A549 (cell line): ENCODE data around the gene FOXI2. TPM values are rescaled to one million over a fixed set of nuclear protein-coding genes. Genes with fewer than 3 reads are reported as not detected.

Source experiments
- ATAC-seq, 2 experiments: fragments of 200-7000 bp in 1 of 2; fragments of >200 bp in 1 of 2; cut with Nextera tagmentation in 1 of 2; cut with Tn5 transposase in 1 of 2; 3 replicates each; pipeline versions ENCODE4 v1.8.0 to v1.9.1; 2018 to 2020; ENCODE audit warnings: mild to moderate bottlenecking in 1 of 2, moderate library complexity in 1 of 2
- CTCF ChIA-PET: fragments of 300-600 bp; sonication (Branson Sonifier 250); formaldehyde crosslinking; extraction: SDS; loops from one replicate; lab custom pipeline; 2021; ENCODE audit warnings: antibody characterized with exemption, inconsistent platforms; lab: Yijun Ruan, JAX
- POLR2A ChIA-PET: fragments of 350-600 bp; formaldehyde crosslinking; extraction: SDS; loops from one replicate; lab custom pipeline; 2021; ENCODE audit warnings: antibody characterized with exemption, inconsistent platforms; lab: Yijun Ruan, JAX
- DNase-seq, 2 experiments: peaks; one replicate each; pipeline versions ENCODE4 v3.0.0 to v3.0.0-alpha.2; 2011 to 2016; ENCODE audit warnings: low read depth in 1 of 2, low spot score in 1 of 2
- FAIRE-seq: peaks from 2 replicates; lab custom pipeline; 2011; peaks lifted over from hg19 to GRCh38; lab: Jason Lieb, UNC
- H3K27ac ChIP-seq, 2 experiments: fragments of >200 bp; sonication (Bioruptor Twin); formaldehyde crosslinking; 3 replicates each; pipeline ENCODE4 v1.5.1; 2016 to 2017
- H3K4me1 ChIP-seq: fragments of >200 bp; sonication (Bioruptor Twin); formaldehyde crosslinking; 3 replicates; pipeline ENCODE4 v1.6.1; 2016
- H3K4me2 ChIP-seq: fragments of >200 bp; sonication (Bioruptor Twin); formaldehyde crosslinking; 3 replicates; pipeline ENCODE4 v1.6.1; 2016
- H3K4me3 ChIP-seq: fragments of >200 bp; sonication (Bioruptor Twin); formaldehyde crosslinking; 3 replicates; pipeline ENCODE4 v1.5.1; 2016
- H3K9me3 ChIP-seq: fragments of >200 bp; sonication (Bioruptor Twin); formaldehyde crosslinking; 3 replicates; pipeline ENCODE4 v1.6.1; 2016
- ATOH8 ChIP-seq: fragments of 250-450 bp; sonication (Bioruptor Pico); IDR thresholded peaks from 2 replicates; pipeline ENCODE4 v1.5.0; 2020; ENCODE audit warnings: low read depth, mild to moderate bottlenecking, moderate library complexity
- CBX2 ChIP-seq: fragments of 200-600 bp; sonication (generic); IDR thresholded peaks from 2 replicates; pipeline ENCODE4 v1.6.1; 2016; ENCODE audit warnings: low read depth, mild to moderate bottlenecking, borderline replicate concordance
- CHD2 ChIP-seq: fragments of 150-350 bp; IDR thresholded peaks from 2 replicates; pipeline ENCODE4 v1.6.1; 2014; ENCODE audit warnings: low read length; ENCODE audit not compliant: partially characterized antibody
- CHD4 ChIP-seq: fragments of 200-600 bp; sonication (generic); IDR thresholded peaks from 2 replicates; pipeline ENCODE4 v1.6.1; 2016; ENCODE audit warnings: antibody characterized with exemption, mild to moderate bottlenecking, borderline replicate concordance
- E2F6 ChIP-seq: IDR thresholded peaks from 2 replicates; pipeline ENCODE4 v1.6.1; 2012; ENCODE audit warnings: low read depth, borderline replicate concordance
- FOSL2 ChIP-seq, 2 experiments: fragments of 450-650 bp in 1 of 2; fragments of >200 bp in 1 of 2; sonication (Bioruptor Twin) in 1 of 2; formaldehyde crosslinking; IDR thresholded peaks; 2 replicates each; pipeline versions ENCODE4 v1.5.0 to v1.6.1; 2016 to 2020; ENCODE audit warnings: mild to moderate bottlenecking in 1 of 2, moderate library complexity in 1 of 2
- HOXA7 ChIP-seq: fragments of 250-450 bp; sonication (Bioruptor Pico); IDR thresholded peaks from 2 replicates; pipeline ENCODE4 v1.5.0; 2020; ENCODE audit warnings: mild to moderate bottlenecking, moderate library complexity
- MAX ChIP-seq: IDR thresholded peaks from 2 replicates; pipeline ENCODE4 v1.6.1; 2012
- MAZ ChIP-seq: fragments of 150-350 bp; IDR thresholded peaks from 2 replicates; pipeline ENCODE4 v1.6.1; 2014; ENCODE audit warnings: antibody characterized with exemption, low read depth, low read length, borderline replicate concordance
- MYC ChIP-seq: IDR thresholded peaks from 2 replicates; pipeline ENCODE4 v1.6.1; 2012; ENCODE audit warnings: mild to moderate bottlenecking, inconsistent platforms, low read length, improper control_type of control experiment, borderline replicate concordance
- POLR2AphosphoS2 ChIP-seq: conservative IDR thresholded peaks from 2 replicates; pipeline ENCODE4 v1.6.1; 2012; ENCODE audit warnings: low read length, improper control_type of control experiment, inconsistent platforms
- RAD21 ChIP-seq, 2 experiments: fragments of >200 bp in 1 of 2; sonication (Bioruptor Twin) in 1 of 2; formaldehyde crosslinking in 1 of 2; IDR thresholded peaks in 1 of 2; conservative IDR thresholded peaks in 1 of 2; 2 replicates in 1 of 2; 3 replicates in 1 of 2; pipeline ENCODE4 v1.6.1; 2012 to 2018; ENCODE audit warnings: inconsistent platforms in 1 of 2
- RARB ChIP-seq: fragments of 250-450 bp; sonication (Bioruptor Pico); IDR thresholded peaks from 2 replicates; pipeline ENCODE4 v1.8.0; 2021; ENCODE audit warnings: mild to moderate bottlenecking, moderate library complexity
- RCOR1 ChIP-seq: fragments of 150-350 bp; IDR thresholded peaks from 2 replicates; pipeline ENCODE4 v1.6.1; 2014; ENCODE audit warnings: antibody characterized with exemption, low read length, low read depth
- RFX5 ChIP-seq: fragments of 450-650 bp; IDR thresholded peaks from 2 replicates; pipeline ENCODE4 v1.7.1; 2014; ENCODE audit warnings: antibody characterized with exemption, mild to moderate bottlenecking, moderate library complexity
- SMC3 ChIP-seq: fragments of >200 bp; sonication (Bioruptor Twin); formaldehyde crosslinking; IDR thresholded peaks from 3 replicates; pipeline ENCODE4 v1.6.1; 2018; ENCODE audit warnings: inconsistent platforms
- TFCP2L1 ChIP-seq: fragments of 250-450 bp; sonication (Bioruptor Pico); IDR thresholded peaks from 2 replicates; pipeline ENCODE4 v1.5.0; 2021; ENCODE audit warnings: mild to moderate bottlenecking
- TP53 ChIP-seq: fragments of 250-450 bp; sonication (Bioruptor Pico); IDR thresholded peaks from 2 replicates; pipeline ENCODE4 v1.5.0; 2021; ENCODE audit warnings: mild to moderate bottlenecking, moderate library complexity
- ZC3H11A ChIP-seq: fragments of 450-650 bp; IDR thresholded peaks from 2 replicates; pipeline ENCODE4 v1.6.1; 2014; ENCODE audit warnings: antibody characterized with exemption, mild to moderate bottlenecking
- ZFP36 ChIP-seq: fragments of 450-650 bp; IDR thresholded peaks from 2 replicates; pipeline ENCODE4 v1.6.1; 2014; ENCODE audit warnings: borderline replicate concordance; ENCODE audit not compliant: partially characterized antibody
- ZNF302 ChIP-seq: fragments of 250-450 bp; sonication (Bioruptor Pico); IDR thresholded peaks from 2 replicates; pipeline ENCODE4 v1.9.0; 2021; ENCODE audit warnings: inconsistent platforms, mild to moderate bottlenecking, moderate library complexity
- ZSCAN20 ChIP-seq: fragments of 250-450 bp; sonication (Bioruptor Pico); IDR thresholded peaks from 2 replicates; pipeline ENCODE4 v1.8.0; 2022; ENCODE audit warnings: mild to moderate bottlenecking, moderate library complexity
- WGBS: methylation state at CpG from one replicate; pipeline ENCODE4 v1.1.6; 2017; ENCODE audit errors: missing lambda C conversion rate; 5-methylcytosine and 5-hydroxymethylcytosine counted together
- polyA plus RNA-seq, 4 experiments: library from polyadenylated mRNA; depleted of rRNA in 3 of 4; stranded (reverse); fragments of >200 nt; fragmentation: RNase III in 1 of 4; extraction: RNeasy Plus Mini Kit Qiagen cat#74134 plus additional on column Dnase treatment in 1 of 4; gene quantifications; 2 replicates in 3 of 4; 3 replicates in 1 of 4; pipeline ENCODE4 v1.2.3, GENCODE V29; 2011 to 2017
- TF ChIP-seq, protein P1 (sequence below): fragments of >200 bp; sonication (Bioruptor Twin); formaldehyde crosslinking; IDR thresholded peaks from 3 replicates; pipeline ENCODE4 v1.5.1; 2016
- TF ChIP-seq, protein P2 (sequence below): fragments of 250-450 bp; sonication (Bioruptor Pico); IDR thresholded peaks from 2 replicates; pipeline ENCODE4 v1.5.0; 2021; ENCODE audit warnings: mild to moderate bottlenecking, moderate library complexity, borderline replicate concordance
- TF ChIP-seq, protein P3 (sequence below): IDR thresholded peaks from 2 replicates; pipeline ENCODE4 v1.6.1; 2012
- TF ChIP-seq, protein P4 (sequence below): fragments of 150-350 bp; IDR thresholded peaks from 2 replicates; pipeline ENCODE4 v1.6.1; 2014; ENCODE audit warnings: low read depth, mild to moderate bottlenecking, low read length

Gene FOXI2
- polyA plus RNA-seq, 2 of the 4 experiments (the other 2 are of a cell fraction), result not detected

- no peak overlapping the region for H3K27ac ChIP-seq
- no peaks in the 10 kb centered on the region for H3K9me3 ChIP-seq
- POLR2A ChIA-PET, result no interaction called here
- FAIRE-seq (no peak), DNase-seq (no peak), ATAC-seq (no peak)
- H3K4me1 ChIP-seq, result no peaks in the 10 kb centered on the region
- CTCF ChIA-PET, result interaction anchor here (0.9 kb wide), 1 partner anchor 19 kb away, joined by 3 read pairs; no protein-coding TSS in a partner anchor
- H3K4me2 ChIP-seq, result no peak overlapping the region
- no peak for TF ChIP-seq SMC3
- TF ChIP-seq FOSL2 (IDR thresholded peaks at IDR 0.05), result no peak
- TF ChIP-seq FOSL2 (CRISPR knock-in tag; IDR thresholded peaks at IDR 0.05), result no peak
- no peak for TF ChIP-seq CBX2
- TF ChIP-seq E2F6, result no peak
- no peak for TF ChIP-seq RCOR1
- TF ChIP-seq POLR2AphosphoS2, result no peak
- TF ChIP-seq, protein P1, sequence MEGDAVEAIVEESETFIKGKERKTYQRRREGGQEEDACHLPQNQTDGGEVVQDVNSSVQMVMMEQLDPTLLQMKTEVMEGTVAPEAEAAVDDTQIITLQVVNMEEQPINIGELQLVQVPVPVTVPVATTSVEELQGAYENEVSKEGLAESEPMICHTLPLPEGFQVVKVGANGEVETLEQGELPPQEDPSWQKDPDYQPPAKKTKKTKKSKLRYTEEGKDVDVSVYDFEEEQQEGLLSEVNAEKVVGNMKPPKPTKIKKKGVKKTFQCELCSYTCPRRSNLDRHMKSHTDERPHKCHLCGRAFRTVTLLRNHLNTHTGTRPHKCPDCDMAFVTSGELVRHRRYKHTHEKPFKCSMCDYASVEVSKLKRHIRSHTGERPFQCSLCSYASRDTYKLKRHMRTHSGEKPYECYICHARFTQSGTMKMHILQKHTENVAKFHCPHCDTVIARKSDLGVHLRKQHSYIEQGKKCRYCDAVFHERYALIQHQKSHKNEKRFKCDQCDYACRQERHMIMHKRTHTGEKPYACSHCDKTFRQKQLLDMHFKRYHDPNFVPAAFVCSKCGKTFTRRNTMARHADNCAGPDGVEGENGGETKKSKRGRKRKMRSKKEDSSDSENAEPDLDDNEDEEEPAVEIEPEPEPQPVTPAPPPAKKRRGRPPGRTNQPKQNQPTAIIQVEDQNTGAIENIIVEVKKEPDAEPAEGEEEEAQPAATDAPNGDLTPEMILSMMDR, result no peak
- no peak for TF ChIP-seq CHD2
- TF ChIP-seq, protein P2, sequence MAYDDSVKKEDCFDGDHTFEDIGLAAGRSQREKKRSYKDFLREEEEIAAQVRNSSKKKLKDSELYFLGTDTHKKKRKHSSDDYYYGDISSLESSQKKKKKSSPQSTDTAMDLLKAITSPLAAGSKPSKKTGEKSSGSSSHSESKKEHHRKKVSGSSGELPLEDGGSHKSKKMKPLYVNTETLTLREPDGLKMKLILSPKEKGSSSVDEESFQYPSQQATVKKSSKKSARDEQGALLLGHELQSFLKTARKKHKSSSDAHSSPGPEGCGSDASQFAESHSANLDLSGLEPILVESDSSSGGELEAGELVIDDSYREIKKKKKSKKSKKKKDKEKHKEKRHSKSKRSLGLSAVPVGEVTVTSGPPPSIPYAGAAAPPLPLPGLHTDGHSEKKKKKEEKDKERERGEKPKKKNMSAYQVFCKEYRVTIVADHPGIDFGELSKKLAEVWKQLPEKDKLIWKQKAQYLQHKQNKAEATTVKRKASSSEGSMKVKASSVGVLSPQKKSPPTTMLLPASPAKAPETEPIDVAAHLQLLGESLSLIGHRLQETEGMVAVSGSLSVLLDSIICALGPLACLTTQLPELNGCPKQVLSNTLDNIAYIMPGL (CRISPR knock-in tag), result no peak
- TF ChIP-seq ZSCAN20 (CRISPR knock-in tag), result no peak
- no peak for TF ChIP-seq MAX
- no peak for TF ChIP-seq MAZ
- no peak for TF ChIP-seq TP53
- no peak for TF ChIP-seq ZNF302 (CRISPR knock-in tag)
- TF ChIP-seq HOXA7 (CRISPR knock-in tag), result no peak
- TF ChIP-seq MYC, result no peak
- TF ChIP-seq, protein P3, sequence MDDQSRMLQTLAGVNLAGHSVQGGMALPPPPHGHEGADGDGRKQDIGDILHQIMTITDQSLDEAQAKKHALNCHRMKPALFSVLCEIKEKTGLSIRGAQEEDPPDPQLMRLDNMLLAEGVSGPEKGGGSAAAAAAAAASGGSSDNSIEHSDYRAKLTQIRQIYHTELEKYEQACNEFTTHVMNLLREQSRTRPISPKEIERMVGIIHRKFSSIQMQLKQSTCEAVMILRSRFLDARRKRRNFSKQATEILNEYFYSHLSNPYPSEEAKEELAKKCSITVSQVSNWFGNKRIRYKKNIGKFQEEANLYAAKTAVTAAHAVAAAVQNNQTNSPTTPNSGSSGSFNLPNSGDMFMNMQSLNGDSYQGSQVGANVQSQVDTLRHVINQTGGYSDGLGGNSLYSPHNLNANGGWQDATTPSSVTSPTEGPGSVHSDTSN, result no peak
- no peak for TF ChIP-seq RAD21 (conservative IDR thresholded peaks at IDR 0.05 in 1 of 2, IDR thresholded peaks at IDR 0.05 in 1 of 2)
- no peak for TF ChIP-seq ZC3H11A
- TF ChIP-seq, all 56 proteins: peak for 0
- no peak overlapping the region for H3K4me3 ChIP-seq
- WGBS, result 8% methylated on average over 11 of the region's 11 CpGs
Measured at GRCh38 chr10:127734753-127735152, 2.2 kb upstream of the FOXI2 start.

DNA sequence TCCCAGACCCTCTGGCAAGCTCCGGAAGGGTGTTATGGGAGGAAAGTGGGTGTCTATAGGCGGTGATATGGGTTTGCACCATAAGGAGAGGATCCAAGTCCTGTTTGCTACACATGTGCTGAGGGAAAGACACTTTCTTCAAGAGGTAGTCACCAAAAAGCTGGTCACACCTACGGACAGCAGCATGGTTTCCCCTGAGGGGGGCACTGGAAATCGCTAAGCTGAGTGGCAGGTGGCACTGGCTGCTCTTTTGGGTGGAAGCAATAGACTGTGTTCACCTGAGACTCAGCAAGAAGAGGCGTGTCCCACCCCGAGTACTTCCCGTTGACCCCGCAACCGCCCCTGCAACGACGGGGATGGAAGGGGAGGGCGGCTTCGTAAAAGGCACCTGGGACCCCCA lies 1.8 kb upstream of the FOXI2 start:
- H3K27ac ChIP-seq, result no peak overlapping the region
- 42% methylated on average over 13 of the region's 13 CpGs for WGBS
- no peak overlapping the region for H3K4me3 ChIP-seq
- H3K9me3 ChIP-seq, result no peaks in the 10 kb centered on the region
- DNase-seq (no peak), ATAC-seq (no peak), FAIRE-seq (no peak)
- H3K4me1 ChIP-seq, result no peaks in the 10 kb centered on the region
- ChIA-PET POLR2A (no interaction called here), CTCF (interaction anchor here (0.9 kb wide), 1 partner anchor 19 kb away, joined by 3 read pairs; no protein-coding TSS in a partner anchor)
- no peak overlapping the region for H3K4me2 ChIP-seq
- TF ChIP-seq TFCP2L1 (CRISPR knock-in tag), result no peak
- TF ChIP-seq RCOR1, result no peak
- TF ChIP-seq, protein P3, result no peak
- TF ChIP-seq POLR2AphosphoS2, result no peak
- no peak for TF ChIP-seq ZFP36
- TF ChIP-seq RFX5, result no peak
- no peak for TF ChIP-seq CHD4
- no peak for TF ChIP-seq MYC
- TF ChIP-seq ZNF302 (CRISPR knock-in tag), result no peak
- no peak for TF ChIP-seq RARB (CRISPR knock-in tag)
- no peak for TF ChIP-seq HOXA7 (CRISPR knock-in tag)
- TF ChIP-seq, protein P4, sequence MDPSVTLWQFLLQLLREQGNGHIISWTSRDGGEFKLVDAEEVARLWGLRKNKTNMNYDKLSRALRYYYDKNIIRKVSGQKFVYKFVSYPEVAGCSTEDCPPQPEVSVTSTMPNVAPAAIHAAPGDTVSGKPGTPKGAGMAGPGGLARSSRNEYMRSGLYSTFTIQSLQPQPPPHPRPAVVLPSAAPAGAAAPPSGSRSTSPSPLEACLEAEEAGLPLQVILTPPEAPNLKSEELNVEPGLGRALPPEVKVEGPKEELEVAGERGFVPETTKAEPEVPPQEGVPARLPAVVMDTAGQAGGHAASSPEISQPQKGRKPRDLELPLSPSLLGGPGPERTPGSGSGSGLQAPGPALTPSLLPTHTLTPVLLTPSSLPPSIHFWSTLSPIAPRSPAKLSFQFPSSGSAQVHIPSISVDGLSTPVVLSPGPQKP, result no peak
- TF ChIP-seq ATOH8 (CRISPR knock-in tag), result no peak
